Measurements from ENCODE around the gene DOC2A.
"Not testable (repeated sequence)": the region's sequence is repeated elsewhere in the genome, so short reads cannot be mapped to it uniquely, and the experiment has no call there.

The DOC2A gene

GRCh38 chr16:30018731-30019158 is 7.9 kb upstream of the DOC2A start:
- TF ChIP-seq, protein P1, sequence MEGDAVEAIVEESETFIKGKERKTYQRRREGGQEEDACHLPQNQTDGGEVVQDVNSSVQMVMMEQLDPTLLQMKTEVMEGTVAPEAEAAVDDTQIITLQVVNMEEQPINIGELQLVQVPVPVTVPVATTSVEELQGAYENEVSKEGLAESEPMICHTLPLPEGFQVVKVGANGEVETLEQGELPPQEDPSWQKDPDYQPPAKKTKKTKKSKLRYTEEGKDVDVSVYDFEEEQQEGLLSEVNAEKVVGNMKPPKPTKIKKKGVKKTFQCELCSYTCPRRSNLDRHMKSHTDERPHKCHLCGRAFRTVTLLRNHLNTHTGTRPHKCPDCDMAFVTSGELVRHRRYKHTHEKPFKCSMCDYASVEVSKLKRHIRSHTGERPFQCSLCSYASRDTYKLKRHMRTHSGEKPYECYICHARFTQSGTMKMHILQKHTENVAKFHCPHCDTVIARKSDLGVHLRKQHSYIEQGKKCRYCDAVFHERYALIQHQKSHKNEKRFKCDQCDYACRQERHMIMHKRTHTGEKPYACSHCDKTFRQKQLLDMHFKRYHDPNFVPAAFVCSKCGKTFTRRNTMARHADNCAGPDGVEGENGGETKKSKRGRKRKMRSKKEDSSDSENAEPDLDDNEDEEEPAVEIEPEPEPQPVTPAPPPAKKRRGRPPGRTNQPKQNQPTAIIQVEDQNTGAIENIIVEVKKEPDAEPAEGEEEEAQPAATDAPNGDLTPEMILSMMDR (conservative IDR thresholded peaks at IDR 0.05; ENCODE audit: low read depth, low read length) = no peak
- H3K4me3 ChIP-seq (ENCODE audit: low read depth, low read length) = no peak overlapping the region
- DNase-seq (ENCODE audit: low read depth) = peak; percentile 34

- not testable (repeated sequence) for DNase-seq (ENCODE audit: low read depth); H3K4me3 ChIP-seq (ENCODE audit: low read depth, low read length)
These were observed 7.1 kb upstream of the DOC2A start for GRCh38 chr16:30017937-30018336.

DNA sequence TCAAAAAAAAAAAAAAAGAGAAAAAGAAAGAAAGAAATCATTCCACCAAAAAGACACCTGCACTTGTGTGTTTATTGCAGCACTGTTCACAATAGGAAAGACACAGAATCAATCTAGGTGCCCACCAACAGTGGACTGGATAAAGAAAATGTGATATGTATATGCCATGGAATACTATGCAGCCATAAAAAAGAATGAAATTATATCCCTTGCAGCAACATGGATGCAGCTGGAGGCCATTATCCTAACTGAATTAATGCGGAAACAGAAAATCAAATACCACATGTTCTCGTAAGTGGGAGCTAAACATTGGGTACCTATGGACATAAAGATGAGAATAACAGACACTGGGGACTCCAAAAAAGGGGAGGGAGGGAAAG is 6.4 kb upstream of the DOC2A start:
- DNase-seq (ENCODE audit: low read depth) = no peak
- TF ChIP-seq, protein P1 (conservative IDR thresholded peaks at IDR 0.05; ENCODE audit: low read depth, low read length) = no peak
- no peak overlapping the region for H3K4me3 ChIP-seq (ENCODE audit: low read depth, low read length)

- H3K4me3 ChIP-seq (ENCODE audit: low read depth, low read length) = no peak overlapping the region
- TF ChIP-seq, protein P1 (conservative IDR thresholded peaks at IDR 0.05; ENCODE audit: low read depth, low read length) = no peak
- no peak for DNase-seq (ENCODE audit: low read depth)
These were observed 5.9 kb upstream of the DOC2A start for GRCh38 chr16:30016555-30017276.

GRCh38 chr16:30015450-30015849 is 4.6 kb upstream of the DOC2A start:
- not testable (repeated sequence) for DNase-seq (ENCODE audit: low read depth); H3K4me3 ChIP-seq (ENCODE audit: low read depth, low read length)

GRCh38 chr16:30012598-30012997 is 1.8 kb upstream of the DOC2A start:
- H3K4me3 ChIP-seq (ENCODE audit: low read depth, low read length); DNase-seq (ENCODE audit: low read depth): not testable (repeated sequence)

- TF ChIP-seq, protein P1 (conservative IDR thresholded peaks at IDR 0.05; ENCODE audit: low read depth, low read length) = no peak
- H3K4me3 ChIP-seq (ENCODE audit: low read depth, low read length) = no peak overlapping the region
- no peak for DNase-seq (ENCODE audit: low read depth)
These were observed 1.1 kb upstream of the DOC2A start for GRCh38 chr16:30011714-30012504.

GRCh38 chr16:30009990-30010843 is 610 bp downstream of the DOC2A start:
- TF ChIP-seq, protein P1 (conservative IDR thresholded peaks at IDR 0.05; ENCODE audit: low read depth, low read length) = no peak
- DNase-seq (ENCODE audit: low read depth) = no peak
- no peak overlapping the region for H3K4me3 ChIP-seq (ENCODE audit: low read depth, low read length)

Data from choroid plexus epithelial cell (primary cell).